NCI-H526 treated with DMSO at 0.1 percent for 48 hours (cell line): ENCODE results near the gene PKIG.
"Not testable (repeated sequence)": the region's sequence is repeated elsewhere in the genome, so short reads cannot be mapped to it uniquely, and the experiment has no call there.

ENCODE experiments used
- DNase-seq: peaks from one replicate; lab custom pipeline; 2025; lab: John Stamatoyannopoulos, UW

PKIG gene

GRCh38 chr20:44642203-44643153 lies 60.1 kb downstream of the PKIG start:
- DNase-seq, result peak; percentile 53

- no peak for DNase-seq
These were observed 60.8 kb downstream of the PKIG start for GRCh38 chr20:44643154-44643519.

GRCh38 chr20:44643596-44644229 lies 61.3 kb downstream of the PKIG start:
- DNase-seq, result no peak

- no peak for DNase-seq
These were observed 61.8 kb downstream of the PKIG start for GRCh38 chr20:44644230-44644617.

- DNase-seq, result no peak
These were observed 62.3 kb downstream of the PKIG start for GRCh38 chr20:44644667-44645131.

GRCh38 chr20:44646023-44646640 lies 63.8 kb downstream of the PKIG start:
- DNase-seq, result no peak

GRCh38 chr20:44646641-44647274 lies 64.4 kb downstream of the PKIG start:
- DNase-seq, result peak; percentile 59

GRCh38 chr20:44648068-44648467 lies 65.7 kb downstream of the PKIG start:
- DNase-seq, result no peak

- DNase-seq, result no peak
These were observed 66.2 kb downstream of the PKIG start for GRCh38 chr20:44648579-44648978.

GRCh38 chr20:44649126-44649525 lies 66.7 kb downstream of the PKIG start:
- no peak for DNase-seq

- DNase-seq, result no peak
These were observed 67.6 kb downstream of the PKIG start for GRCh38 chr20:44649976-44650375.

- DNase-seq, result no peak
These were observed 68.5 kb downstream of the PKIG start for GRCh38 chr20:44650771-44651433.

- DNase-seq, result no peak
These were observed 69.0 kb downstream of the PKIG start for GRCh38 chr20:44651434-44651683.

- peak; percentile 64 for DNase-seq
These were observed 69.5 kb downstream of the PKIG start, which contains the start of gene ADA for GRCh38 chr20:44651684-44652423. Gene ADA (minus strand): TSS chr20:44651699. CDS start chr20:44651607, 92 bp downstream.

GRCh38 chr20:44653546-44653945 lies 71.2 kb downstream of the PKIG start:
- DNase-seq, result no peak

- DNase-seq, result not testable (repeated sequence)
These were observed 71.8 kb downstream of the PKIG start for GRCh38 chr20:44654210-44654609.

- DNase-seq, result no peak
These were observed 74.1 kb downstream of the PKIG start for GRCh38 chr20:44656448-44656847.

GRCh38 chr20:44657875-44658274 lies 75.5 kb downstream of the PKIG start:
- DNase-seq, result no peak

GRCh38 chr20:44658810-44659209 lies 76.4 kb downstream of the PKIG start:
- DNase-seq, result no peak

- DNase-seq, result no peak
These were observed 77.6 kb downstream of the PKIG start for GRCh38 chr20:44659931-44660330.

- DNase-seq, result no peak
These were observed 78.2 kb downstream of the PKIG start for GRCh38 chr20:44660581-44660980.
